Renal cortex interstitium (tissue), 11 donors: ENCODE results near the gene TRIP10. TPM values are rescaled to one million over a fixed set of nuclear protein-coding genes. Genes with fewer than 3 reads are reported as not detected.
"Not testable (repeated sequence)": the region's sequence is repeated elsewhere in the genome, so short reads cannot be mapped to it uniquely, and the experiment has no call there.

Experiments used
- DNase-seq, 11 donors: peaks; one replicate each; pipeline ENCODE4 v3.0.0-alpha.2; 2013; ENCODE audit warnings: low read depth in 9 of 11, low spot score in 4 of 11; ENCODE audit errors: extremely low read depth in 1 of 11
- polyA plus RNA-seq, 3 donors: library from polyadenylated mRNA; unstranded; fragments of 120-200 nt; gene quantifications; one replicate each; pipeline ENCODE4 v1.2.1, GENCODE V29; 2013; ENCODE audit not compliant: insufficient read length in 3 of 3

TRIP10 gene
- polyA plus RNA-seq, 3 donors, result 51.4 to 68.9 (median 55.0) TPM

GRCh38 chr19:6773323-6773931 lies 33.9 kb downstream of the TRIP10 start:
- DNase-seq, result no peak

GRCh38 chr19:6774821-6775707 lies 35.6 kb downstream of the TRIP10 start:
- DNase-seq, result no peak

GRCh38 chr19:6776045-6776444 lies 36.6 kb downstream of the TRIP10 start:
- not testable (repeated sequence) for DNase-seq

GRCh38 chr19:6776999-6777398 lies 37.5 kb downstream of the TRIP10 start:
- no peak for DNase-seq

DNA sequence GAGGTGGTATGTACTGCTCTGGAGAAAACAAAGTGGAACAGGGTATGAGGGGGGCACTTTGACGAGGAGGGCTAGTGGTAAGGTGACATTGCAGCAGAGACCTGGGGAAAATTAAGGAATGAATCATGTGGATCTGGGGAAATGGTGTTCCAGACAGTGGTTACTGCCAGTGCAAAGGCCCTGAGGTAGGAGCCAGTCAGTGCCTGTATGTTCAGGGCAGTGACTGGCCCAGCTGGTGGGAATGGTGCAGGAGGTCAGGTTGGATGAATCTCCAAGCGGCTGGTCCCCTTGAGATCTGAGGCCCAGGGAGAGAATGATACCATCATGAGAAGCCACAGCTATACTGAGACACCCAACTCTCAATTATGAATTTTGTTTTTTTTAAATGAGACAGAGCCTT lies 38.0 kb downstream of the TRIP10 start:
- DNase-seq, result no peak

- no peak for DNase-seq
Measured at GRCh38 chr19:6778386-6778785, 38.9 kb downstream of the TRIP10 start.

DNA sequence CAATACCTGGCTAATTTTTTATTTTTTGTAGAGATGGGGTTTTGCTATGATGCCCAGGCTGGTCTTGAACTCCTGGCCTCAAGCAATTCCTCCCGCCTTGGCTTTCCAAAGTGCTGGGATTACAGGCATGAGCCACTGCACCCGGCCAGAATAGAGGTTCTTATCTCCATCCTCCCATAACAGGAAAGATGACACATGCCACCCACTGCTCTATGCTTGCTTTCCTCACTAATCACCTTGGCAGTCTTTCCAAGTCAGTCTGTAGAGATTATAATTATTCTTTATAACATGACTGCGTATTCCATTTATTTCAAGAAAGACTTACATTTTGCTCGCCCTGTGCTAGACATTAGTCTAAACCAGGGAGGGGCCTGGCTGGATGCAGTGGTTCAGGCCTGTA lies 39.7 kb downstream of the TRIP10 start:
- DNase-seq, result no peak

GRCh38 chr19:6787393-6787792 lies 47.9 kb downstream of the TRIP10 start:
- DNase-seq, result no peak

DNA sequence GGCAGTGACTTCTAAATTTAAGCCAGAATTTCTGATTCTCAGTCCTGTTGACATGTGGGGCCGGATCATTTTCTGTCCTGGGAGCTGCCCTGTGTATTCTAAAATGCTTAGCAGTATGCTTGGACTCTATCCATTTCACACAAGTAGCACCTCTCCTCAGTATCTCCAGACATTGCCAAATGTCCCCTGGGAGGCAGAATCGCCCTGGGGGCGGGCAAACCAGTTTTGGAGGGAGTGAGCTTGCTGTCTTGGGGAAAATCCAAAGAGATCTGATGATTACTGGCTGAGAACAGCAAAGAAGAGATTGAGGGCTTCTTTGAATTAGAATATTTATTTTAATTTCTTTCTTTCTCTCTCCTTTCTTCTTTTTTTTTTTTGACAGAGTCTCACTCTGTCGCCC lies 49.4 kb downstream of the TRIP10 start:
- DNase-seq, result no peak

DNA sequence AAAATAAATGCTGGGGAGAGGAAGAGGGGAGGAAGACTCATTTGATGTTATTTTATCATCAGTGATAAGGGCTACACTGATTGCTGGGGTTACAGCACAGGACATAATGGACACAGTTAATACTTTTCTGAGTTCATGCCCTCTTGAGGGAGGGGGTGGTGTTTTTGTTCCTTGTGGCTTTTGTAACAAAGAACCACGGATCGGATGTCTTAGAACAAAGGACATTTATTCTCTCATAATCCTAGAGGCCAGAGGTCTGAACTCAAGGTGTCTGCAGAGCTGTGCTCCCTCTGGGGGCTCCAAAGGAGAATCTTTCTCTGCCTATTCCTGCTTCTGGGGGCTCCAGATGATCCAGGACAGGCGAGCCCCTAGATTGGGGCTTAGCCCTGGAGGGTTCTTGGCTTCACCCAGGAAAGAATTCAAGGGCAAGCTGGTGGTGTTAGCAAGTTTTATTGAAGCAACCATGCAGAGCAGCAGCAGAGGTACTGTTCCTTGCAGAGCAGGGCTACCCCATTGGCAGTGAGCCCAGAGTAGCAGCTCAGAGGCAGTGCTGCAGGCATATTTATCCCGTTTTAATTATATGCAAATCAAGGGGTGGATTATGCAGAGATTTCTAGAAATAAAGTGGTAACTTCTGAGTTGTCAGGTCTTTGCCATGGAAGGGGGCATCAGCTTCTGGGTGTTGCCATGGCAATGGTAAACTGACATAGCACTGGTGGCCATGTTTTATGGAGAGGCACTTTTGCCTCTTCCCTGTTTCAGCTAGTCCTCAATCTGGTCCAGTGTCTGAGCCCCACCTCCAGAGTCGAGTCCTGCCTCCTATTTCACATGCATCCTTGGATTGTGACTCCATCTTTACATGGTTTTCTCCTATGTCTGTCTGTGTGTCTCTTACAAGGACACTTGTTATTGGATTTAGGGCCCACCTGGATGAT lies 51.0 kb downstream of the TRIP10 start:
- no peak for DNase-seq

DNA sequence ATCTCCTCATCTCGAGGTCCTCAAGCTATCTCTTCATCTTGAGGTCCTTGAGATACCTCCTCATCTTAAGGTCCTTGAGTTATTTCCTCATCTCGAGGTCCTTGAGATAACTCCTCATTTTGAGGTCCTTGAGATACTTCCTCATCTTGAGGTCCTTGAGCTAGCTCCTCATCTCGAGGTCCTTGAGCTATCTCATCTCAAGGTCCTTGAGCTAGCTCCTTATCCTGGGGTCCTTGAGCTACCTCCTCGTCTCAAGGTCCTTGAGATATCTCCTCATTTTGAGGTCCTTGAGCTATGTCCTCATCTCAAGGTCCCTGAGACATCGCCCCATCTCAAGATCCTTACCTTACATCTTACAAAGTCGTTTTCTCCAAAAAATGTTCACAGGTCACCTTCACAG lies 51.8 kb downstream of the TRIP10 start:
- no peak for DNase-seq

- DNase-seq, result no peak
Measured at GRCh38 chr19:6793411-6793810, 53.9 kb downstream of the TRIP10 start.

- no peak for DNase-seq
Measured at GRCh38 chr19:6793973-6794372, 54.5 kb downstream of the TRIP10 start.

GRCh38 chr19:6794686-6795431 lies 55.4 kb downstream of the TRIP10 start:
- no peak for DNase-seq

DNA sequence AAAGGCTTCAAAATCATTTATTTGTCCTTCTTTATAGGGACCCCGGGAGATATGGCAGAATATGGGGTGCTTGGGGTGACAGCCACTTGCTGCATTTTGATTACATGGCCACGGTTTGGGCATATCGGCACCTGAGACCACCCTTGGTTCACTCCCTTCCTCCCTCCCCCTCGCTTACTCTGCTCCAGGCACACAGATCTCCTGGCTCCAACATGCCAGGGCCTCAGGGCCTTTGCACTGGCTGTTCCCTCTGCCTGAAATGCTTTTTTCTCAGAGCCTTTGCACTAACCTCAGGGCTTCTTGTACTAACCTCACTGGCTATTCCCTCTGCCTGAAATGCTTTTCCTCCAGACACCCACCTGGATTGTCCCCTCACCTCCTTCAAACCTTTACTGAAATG lies 56.8 kb downstream of the TRIP10 start:
- DNase-seq, result no peak

DNA sequence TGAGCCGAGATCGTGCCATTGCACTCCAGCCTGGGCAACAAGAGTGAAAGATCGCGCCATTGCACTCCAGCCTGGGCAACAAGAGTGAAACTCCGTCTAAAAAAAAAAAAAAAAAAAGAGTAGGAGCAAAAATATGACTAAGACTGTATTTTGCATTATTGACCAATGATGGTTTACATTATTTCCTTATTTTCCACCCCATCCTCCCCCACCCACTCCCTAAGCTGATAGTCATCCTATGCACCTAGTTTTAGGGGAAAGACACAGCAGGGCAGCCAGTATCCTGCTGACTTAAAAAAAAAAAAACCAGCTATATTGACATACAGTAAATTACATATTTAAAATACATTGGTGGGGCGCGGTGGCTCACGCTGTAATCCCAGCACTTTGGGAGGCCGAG lies 58.2 kb downstream of the TRIP10 start:
- no peak for DNase-seq

DNA sequence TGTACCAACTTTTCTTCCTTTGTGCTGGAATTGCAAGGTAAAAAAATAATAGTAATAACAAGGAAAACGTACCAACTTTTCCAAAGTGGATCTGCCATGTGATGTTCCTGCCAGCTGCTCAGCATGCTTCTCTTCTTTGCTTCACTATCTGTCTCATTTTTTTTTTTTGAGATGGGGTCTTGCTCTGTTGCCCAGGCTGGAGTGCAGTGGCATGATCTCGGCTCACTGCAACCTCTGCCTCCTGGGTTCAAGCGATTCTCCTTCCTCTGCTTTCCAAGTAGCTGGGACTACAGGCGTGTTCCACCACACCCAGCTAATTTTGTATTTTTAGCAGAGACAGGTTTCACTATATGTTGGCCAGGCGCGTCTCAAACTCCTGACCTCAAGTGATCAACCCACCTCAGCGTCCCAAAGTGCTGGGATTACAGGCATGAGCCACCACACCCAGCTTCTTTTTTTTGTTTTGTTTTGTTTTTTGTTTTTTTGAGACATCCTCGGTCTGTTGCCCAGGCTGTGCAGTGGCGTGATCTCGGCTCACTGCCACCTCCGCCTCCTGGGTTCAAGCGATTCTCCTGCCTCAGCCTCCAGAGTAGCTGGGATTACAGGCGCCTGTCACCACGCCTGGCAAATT lies 60.8 kb downstream of the TRIP10 start:
- not testable (repeated sequence) for DNase-seq

- no peak for DNase-seq
Measured at GRCh38 chr19:6800991-6801484, 61.6 kb downstream of the TRIP10 start.
